Stimulated activated CD8-positive, alpha-beta memory T cell treated with anti-CD3 and anti-CD28 coated beads, Interleukin-15, amount 100 ng/mL, for 24 hours (primary cell): ENCODE results near the gene EYA2.
"Not testable (repeated sequence)": the region's sequence is repeated elsewhere in the genome, so short reads cannot be mapped to it uniquely, and the experiment has no call there.

Source experiments
- DNase-seq: peaks from one replicate; pipeline ENCODE4 v3.0.0-alpha.2; 2020; ENCODE audit warnings: low read depth

Gene EYA2, protein sequence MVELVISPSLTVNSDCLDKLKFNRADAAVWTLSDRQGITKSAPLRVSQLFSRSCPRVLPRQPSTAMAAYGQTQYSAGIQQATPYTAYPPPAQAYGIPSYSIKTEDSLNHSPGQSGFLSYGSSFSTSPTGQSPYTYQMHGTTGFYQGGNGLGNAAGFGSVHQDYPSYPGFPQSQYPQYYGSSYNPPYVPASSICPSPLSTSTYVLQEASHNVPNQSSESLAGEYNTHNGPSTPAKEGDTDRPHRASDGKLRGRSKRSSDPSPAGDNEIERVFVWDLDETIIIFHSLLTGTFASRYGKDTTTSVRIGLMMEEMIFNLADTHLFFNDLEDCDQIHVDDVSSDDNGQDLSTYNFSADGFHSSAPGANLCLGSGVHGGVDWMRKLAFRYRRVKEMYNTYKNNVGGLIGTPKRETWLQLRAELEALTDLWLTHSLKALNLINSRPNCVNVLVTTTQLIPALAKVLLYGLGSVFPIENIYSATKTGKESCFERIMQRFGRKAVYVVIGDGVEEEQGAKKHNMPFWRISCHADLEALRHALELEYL

DNA sequence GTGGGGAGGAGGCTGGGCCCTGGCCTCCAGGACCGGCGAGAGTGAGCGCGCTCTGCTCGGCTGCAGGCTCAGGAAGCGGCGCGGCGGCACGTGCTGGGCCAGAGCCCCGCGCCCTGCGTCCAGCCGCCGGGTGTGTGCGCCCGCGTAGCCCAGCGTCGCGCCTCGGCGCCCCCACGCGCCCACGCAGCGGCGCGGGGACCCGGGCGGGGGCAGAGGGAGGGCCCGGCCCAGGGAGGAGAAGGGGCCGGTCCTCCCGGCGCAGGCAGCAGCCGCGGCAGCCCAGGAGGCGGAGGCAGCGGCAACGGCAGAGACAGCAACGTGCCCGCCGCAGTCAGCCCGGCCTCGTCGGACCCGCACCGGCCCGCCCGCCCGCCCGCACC, at the start of gene EYA2:
Gene EYA2, plus strand, starts transcription at position 265 of the 380 bp plus-strand sequence. CDS start 95,168 bp downstream, outside the sequence.
- DNase-seq, result no peak

DNA sequence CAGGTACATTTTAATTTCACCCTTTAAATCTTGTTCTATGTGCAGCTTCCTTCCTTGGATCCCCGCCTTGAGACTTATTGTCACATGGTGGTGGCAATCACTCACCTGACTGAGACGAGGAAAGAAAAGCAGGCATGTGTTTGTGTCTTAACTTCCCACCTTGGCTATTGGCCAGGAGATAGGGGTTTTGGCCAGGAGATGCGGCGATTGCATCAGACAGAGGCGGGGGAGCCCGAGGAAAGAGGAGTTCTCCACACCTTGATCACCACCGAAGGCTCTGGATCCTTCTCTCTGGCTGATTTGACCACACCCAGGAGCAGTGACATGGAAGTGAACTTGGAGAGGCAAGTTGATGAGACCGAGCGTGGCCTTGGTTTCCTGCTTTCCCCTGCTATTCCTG, 49.7 kb upstream of the EYA2 start:
- DNase-seq, result no peak

DNA sequence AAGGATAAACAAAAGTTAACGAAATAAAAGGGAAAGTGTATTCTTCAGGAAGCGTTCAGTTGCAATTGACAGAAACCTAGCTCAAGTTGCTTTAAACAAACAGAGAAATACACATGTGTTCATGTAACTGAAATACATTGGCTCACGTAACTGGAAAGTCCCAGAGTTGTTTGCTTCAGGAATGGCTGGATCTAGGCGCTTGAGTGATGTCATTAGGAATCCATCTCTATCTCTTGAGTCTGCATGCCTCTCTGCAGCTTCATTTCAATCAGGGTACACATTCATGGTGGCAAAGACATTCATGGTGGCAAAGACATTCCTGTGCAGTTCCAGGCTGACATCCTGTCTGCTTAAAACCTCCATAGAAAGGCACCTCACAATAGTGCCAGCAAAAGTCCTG, 45.4 kb upstream of the EYA2 start:
- no peak for DNase-seq

DNA sequence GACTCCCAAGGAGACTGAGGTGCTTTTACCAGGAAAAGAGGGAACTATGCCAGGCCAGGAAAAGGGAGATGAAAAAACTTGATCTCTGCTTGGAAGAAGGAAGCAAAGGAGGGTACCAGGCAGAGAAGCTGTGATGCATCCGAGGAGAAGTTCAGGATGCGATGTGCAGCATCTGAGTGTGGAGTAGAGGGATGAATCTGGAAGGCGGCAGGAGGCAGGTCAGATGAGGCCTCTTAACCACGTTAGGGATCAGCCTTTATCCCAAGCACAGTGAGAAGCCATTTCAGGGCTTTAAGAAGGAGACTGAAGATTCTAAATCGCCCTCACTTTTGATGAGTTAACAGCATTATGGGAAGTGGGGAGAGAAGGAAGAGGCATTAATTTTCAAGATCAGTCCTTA, 44.9 kb upstream of the EYA2 start:
- DNase-seq, result no peak

DNA sequence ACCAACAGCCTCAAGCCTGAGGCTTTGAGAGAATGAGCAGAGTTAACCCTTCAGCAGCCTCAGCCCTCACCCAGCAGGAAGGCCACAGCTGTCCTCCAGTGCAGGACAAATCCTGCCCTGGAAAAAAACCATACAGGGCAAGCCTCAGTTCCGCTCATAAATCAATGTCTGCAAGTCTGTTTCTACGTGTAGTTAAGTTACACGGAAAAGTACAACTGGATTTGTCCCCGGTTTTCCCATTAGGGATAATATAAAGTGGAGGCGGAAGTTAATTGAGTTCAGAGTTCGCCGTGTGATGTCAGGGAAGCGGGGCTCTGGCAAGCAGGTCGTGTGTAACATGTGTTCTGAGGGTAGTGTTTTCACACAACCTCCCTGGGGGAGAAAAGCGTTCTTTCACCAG, 44.2 kb upstream of the EYA2 start:
- DNase-seq, result no peak

DNA sequence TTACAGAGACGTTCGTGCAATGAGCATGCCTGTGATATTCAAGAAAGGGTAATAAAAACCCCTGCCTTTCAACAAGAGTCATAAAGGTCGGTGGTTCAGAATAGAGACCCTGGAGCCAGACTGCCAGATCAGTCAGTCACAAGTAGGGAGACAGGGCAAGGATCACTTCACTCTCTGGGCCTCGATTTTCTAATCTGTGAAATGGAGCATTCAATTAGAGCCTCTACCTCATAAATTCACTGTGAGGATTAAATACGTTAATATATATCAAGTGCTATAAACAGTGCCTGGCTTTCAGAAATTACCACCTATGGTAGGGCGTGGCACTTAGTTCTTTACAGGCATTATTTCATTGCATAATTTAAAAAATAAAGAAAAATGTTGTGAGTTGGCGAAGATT, 43.7 kb upstream of the EYA2 start:
- no peak for DNase-seq

DNA sequence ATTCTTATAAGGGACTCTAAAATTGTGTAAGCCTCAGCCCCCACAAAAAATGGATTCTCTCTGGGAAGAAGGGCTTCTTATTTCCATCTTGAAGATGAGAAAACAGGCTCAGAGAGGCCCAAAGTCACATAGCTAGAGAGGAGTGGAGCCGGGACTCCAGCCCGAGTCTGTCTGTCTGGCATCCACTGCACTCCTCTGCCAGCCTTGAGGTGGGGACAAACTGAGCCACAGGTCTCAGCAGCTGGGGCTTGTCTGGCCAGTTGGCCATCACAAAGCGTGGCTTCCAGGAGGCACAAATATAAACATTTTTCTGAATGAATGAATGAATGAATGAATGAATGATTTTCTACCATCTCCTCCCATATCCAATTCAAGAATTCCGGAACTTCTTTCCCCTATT, 42.9 kb upstream of the EYA2 start:
- no peak for DNase-seq

DNA sequence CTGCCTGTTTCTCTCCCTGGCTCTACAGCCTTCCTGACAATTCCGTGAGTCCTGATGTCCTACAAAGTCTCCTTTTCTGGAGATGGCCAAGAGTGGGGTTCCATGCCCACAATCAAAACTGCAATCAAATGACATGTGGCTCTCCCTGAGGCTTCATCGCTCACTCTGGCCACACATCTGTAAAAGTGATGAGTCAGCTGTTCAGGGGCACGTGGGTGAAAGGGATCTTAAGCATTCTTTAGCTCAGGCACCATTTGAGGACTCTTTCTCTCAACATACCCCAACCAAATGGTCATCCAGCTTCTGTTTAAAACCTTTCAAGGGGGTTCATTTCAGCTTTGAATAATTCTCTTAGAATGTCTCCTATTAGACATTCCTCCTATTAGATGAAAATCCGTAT, 42.3 kb upstream of the EYA2 start:
- no peak for DNase-seq

DNA sequence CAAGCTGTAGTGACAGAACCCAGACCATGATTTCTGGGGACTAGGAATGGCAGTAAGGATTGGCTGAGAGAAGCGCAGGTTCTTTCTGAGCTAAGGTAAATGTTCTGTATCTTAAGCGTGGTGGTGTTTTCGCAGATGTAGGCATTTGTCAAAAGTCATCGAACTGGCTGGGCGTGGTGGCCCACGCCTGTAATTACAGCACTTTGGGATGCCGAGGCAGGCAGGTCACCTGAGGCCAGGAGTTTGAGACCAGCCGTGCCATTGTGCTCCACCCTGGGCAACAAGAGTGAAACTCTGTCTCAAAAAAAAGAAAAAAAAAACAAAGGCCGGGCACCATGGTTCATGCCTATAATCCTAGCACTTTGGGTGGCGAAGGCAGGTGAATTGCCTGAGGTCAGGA, 40.7 kb upstream of the EYA2 start:
- no peak for DNase-seq

DNA sequence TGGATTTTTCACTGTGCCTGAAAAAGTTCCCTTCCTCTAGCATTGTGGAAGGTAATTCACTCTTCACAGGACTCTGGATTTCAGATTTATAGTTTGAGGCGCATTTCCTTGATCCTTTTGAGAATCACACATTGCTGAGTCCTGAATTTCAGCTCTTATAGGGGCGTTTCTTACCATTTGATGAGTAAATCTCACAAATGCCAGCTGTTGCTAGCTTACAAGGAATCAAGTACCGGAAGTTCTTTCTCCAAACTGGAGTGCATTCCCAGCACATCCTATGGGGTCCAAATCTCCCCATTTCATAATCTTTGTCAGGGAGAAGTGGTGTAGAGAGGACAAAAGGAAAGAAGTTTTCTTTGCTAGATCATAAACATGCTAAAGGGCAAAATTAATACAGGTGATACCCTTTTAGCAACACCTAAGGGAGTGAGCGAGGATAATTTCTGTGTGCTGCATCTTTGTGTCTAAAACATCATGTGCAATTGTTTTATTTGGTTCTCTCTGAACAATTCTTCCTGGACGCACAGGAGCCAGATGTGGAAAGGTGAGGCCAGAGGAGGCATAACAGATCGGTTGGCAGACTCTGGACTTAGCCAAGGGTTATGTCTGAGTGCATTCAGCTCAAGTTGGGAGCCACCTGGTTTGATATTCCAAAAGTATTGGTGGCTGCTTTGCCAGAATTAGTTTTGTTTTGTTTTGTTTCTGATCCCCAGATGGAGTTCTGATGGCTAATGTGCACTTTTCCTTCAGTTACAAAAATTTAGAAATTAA, 37.4 kb upstream of the EYA2 start:
- DNase-seq, result no peak

DNA sequence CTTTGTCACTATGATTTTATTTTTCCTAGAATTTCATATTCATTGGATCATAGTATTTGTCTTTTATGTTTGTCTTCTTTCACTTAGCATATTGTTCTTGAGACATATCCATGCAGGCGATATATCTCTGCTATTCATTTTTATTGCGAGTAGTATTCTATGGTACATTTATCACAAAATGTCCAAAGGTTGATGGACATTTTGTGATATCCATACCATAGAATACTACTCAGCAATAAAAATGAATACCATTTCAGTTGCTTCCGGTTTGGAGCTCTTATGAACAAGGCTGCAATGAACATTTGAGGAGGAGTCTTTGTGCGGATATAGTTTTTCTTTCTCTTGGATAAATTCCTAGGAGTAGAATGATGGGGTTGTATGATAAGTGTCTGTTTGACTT, 28.8 kb upstream of the EYA2 start:
- no peak for DNase-seq

DNA sequence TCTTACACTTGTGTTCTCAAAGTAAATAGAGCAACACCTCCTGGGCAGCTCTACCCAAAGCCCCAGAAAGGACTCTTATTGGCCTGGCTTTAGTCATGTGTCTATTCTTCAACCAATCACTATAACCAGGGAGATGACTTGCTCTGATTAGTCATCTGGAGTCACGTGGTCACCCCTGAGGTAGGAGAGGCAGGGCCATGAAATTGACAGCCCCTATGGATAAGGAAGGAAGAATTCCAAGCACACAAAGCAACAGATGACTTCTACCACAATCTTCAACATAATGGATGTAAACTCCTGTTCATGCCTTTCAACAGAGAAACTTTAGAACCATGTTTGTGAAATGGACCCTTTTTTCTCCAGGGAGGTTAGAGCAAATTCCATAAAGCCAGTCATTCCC, 24.6 kb upstream of the EYA2 start:
- DNase-seq, result no peak

DNA sequence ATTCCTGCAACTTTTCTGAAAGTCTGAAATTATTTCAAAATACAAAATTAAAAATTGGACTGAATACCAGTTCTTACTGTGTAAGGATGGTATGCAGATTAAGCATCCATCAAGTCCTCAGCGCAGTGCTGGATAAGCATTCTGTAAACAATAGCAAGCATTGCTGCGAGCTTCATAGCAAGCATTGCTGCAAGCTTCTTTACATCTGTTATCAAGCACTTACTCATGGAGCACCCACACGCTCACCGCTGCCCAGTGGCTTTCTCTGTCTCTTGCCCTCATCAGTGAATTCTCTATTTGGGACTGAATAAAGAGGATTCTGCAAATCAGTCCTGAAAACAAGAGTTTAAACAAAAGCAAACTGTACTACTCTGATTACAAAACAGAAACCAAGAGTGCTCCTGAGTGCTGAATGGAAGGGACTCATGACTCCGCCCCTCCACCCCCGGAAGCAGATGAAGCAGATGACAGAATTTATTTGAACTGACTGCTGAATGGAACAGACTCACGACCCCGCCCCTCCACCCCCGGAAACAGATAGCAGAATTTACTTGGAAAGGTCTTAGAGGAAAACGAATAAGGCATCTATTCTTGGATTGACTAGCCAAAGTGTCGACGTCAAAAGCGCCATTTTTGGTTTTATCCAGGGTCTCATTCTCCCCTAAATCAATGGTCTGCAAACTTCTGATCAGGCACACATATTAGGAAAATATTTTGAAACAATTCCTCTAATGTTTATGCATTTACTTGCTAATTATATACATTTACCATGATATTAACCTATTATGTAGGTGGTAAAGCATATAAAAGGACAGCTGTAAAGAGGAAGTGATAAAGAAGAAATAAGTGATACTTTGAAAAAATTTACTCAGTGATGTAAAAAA, 22.1 kb upstream of the EYA2 start:
- DNase-seq, result no peak

DNA sequence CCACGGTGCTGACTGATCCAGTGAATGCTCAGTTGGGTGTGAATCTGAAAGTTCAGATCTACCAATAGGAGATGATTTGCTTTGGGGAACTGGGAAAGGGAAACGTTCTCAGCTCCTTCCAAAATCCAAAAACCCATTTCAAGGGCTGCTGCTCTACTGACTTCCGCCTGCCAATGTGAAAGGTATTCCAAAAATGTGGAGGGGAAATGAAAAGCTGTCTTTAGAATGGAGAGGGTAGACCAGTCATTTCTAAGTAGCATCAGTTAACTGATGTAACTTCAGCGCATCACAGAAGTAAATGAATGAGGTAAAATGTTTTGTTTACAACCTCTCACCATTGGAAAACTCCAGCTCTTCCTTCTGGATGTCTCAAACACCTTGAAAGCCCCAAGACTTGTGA, 19.6 kb upstream of the EYA2 start:
- DNase-seq, result no peak

DNA sequence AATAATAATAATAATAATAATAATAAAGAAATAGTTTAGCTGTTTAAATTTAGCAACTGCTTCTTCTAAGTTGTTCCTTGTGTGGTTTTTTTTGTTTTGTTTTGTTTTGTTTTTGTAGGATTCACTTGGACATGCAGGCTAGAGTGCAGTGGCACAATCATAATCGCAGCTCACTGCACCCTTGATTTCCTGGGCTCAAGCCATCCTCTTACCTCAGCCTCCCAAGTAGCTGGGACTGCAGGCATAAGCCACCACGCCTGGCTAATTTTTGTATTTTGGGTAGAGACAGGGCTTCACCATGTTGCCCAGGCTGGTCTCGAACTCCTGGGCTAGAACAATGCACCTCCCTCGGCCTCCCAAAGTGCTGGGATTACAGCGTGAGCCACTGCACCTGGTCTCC, 15.3 kb upstream of the EYA2 start:
- DNase-seq, result no peak

DNA sequence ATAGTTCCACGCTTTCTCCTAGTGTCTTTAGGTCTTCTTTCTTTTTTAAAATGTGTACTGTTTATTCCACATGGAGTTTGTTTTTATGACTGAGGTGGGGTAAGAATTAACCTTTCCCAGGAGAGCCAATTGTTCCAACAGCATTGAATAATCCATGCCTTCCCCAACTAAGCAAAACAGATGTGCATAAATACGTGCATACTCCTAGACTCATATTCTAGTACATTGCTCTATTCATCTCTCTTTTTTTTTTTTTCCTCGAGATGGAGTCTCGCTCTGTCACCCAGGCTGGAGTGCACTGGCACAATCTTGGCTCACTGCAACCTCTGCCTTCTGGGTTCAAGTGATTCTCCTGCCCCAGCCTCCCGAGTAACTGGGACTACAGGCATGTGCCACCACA, 14.7 kb upstream of the EYA2 start:
- DNase-seq, result not testable (repeated sequence)

DNA sequence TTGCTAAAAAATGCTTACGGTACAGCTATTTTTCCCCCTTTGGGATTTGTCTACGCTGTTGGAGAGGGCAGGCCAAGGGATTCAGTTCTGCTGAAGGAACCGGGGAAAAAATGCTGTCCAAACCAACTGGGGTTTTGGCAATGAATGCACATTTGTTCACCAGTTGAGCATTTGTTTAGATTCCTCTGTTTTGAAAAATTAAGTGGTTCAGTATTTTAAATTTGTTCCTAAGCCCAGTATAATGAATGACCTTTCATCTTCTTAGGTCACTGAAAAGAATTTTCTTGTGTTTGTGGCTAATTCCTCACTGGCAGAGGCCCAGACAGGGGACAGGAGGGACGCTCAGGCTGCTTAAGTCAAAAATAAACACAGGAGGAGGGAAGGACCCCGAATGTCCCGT, 10.8 kb upstream of the EYA2 start:
- DNase-seq, result no peak

DNA sequence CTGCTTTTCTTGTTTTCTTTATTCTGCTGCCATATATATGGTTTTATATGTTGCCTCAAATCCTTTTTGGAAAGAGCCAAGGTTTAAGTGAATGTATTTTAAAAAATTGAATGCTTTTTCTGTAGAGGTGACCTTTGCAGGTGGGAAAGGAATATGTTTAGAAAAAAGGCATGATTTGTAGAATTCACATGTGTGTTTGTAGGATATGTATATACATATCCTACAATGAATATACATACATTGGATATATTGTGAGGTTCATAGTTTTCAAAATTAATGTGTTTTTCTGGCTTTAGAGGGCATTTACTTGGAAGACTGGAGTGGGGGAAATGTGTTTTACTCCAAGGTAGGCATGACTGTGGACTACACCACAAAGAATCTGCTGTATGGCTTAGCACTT, 4.0 kb upstream of the EYA2 start:
- DNase-seq, result no peak

DNA sequence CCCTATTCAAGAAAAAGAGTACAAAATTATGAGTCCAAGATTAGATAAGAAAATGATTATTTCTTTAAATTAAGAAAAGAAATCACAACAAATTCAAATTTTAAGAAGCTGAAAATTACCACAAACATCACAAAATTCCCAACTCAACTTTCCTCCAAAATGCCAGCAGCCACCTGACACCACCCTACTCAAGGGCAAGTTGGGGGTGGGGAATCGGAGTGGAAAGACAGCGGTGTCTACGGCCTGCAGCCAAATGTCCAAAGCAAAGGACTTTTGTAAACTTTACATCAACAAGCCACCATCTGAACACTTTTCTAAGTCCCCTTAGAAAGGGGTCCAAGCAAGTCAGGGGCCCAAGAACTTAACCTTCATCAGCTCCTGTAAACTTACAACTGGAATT, 1.6 kb upstream of the EYA2 start:
- DNase-seq, result no peak

DNA sequence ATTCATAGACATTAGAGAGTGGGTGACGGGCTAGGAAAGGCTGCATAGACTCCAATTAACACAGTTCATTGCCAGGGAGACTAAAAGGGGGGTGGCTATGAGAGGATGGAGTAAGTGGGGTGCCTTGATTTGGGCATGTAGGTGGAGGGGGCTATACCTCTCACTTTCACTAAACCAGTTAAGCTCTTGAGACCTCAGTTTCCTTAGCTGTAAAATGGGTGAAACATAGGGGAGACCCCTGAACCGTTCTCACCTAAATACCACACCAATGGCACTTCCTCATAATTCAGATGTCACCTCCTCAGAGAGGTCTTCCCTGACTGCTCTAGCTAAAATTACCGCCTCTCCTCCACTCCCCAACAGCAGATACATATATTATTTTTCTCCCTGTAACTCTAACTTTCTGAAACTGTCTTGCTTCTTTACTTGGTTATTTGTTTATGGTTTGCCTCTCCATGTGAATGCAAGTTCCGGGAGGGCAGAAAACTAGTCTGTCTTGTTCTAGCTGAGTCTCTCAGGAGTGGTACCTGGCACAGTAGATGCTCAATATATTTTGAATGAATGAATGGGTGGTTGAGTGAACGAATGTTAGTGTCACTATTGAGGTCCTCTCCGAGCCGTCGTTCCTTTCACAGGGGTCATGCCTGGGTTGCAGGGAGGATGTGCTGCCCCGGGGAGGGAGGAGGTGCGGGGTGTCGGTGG, 615 bp upstream of the EYA2 start:
- DNase-seq, result no peak

DNA sequence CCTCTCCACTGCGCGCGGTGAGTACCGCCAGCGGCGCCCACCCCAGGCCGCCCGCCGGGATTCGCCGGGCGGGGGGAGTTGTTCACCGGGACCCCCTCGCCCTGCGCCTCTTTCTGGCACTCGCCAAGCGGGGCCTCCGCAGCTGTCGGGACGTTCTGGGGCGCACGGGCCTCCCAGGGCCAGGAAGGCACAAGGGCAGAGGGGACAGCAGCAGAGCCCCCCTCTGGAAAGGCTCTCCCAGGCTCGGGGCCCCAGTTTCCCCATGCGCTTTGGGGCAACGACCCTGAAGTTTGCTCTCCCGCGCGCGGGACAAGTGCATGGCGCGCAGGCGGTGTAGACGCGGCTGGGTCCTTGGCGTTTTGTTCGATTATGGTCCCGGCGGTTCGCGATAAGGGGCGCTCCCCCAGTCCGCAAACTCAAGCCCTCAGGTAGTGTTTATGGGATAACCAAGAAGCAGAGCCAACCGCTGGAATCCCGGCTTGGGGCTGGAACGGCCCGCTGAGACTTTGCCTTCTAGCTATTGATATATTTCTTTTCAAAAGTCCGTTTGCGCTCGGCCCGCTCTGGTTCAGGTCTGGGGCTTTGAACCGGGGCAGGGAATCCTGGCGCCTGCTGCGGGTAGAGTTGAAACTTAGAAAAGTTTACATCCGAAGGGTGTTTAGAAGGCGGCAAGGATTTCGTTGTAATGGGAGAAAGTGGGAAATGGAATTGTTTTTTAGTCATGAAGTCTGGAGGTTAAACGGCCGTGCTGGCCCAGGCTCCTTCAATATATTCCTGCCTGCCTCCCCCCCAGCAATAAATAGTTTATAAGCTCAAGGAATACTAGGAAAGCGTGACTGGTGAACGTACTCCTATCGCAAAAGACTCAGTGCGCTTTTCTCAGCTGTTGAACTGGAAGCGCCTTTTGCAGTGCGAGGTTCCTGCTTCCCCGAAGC, 595 bp downstream of the EYA2 start:
- no peak for DNase-seq
